Liver (tissue), 9 donors: ENCODE results near the gene UBE4A. TPM values are rescaled to one million over a fixed set of nuclear protein-coding genes. Genes with fewer than 3 reads are reported as not detected.

Source experiments
- DNase-seq: peaks from one replicate; pipeline ENCODE4 v3.0.0-alpha.2; 2017; ENCODE audit warnings: low spot score
- H3K27ac ChIP-seq, 2 donors: one replicate each; pipeline ENCODE4 v1.7.0; 2013; ENCODE audit warnings: inconsistent platforms in 2 of 2, low read length in 2 of 2, control low read depth in 1 of 2, low read depth in 1 of 2, mild to moderate bottlenecking in 1 of 2
- H3K27me3 ChIP-seq, 4 donors: one replicate each; pipeline versions ENCODE4 v1.6.1 to v1.7.0; 2013; ENCODE audit warnings: low read length in 3 of 4, inconsistent platforms in 1 of 4, mild to moderate bottlenecking in 1 of 4, moderate library complexity in 1 of 4; ENCODE audit not compliant: control insufficient read depth in 4 of 4, insufficient read depth in 4 of 4
- H3K36me3 ChIP-seq, 4 donors: one replicate each; pipeline versions ENCODE4 v1.6.1 to v1.7.0; 2013; ENCODE audit warnings: low read length in 3 of 4, mild to moderate bottlenecking in 3 of 4, low read depth in 1 of 4, moderate library complexity in 1 of 4; ENCODE audit not compliant: control insufficient read depth in 4 of 4, insufficient read depth in 3 of 4
- H3K4me1 ChIP-seq, 4 donors: one replicate each; pipeline versions ENCODE4 v1.6.1 to v1.7.0; 2013; ENCODE audit warnings: low read length in 3 of 4, mild to moderate bottlenecking in 3 of 4, moderate library complexity in 1 of 4; ENCODE audit not compliant: control insufficient read depth in 4 of 4, insufficient read depth in 4 of 4
- H3K4me3 ChIP-seq, 3 donors: one replicate each; pipeline versions ENCODE4 v1.6.1 to v1.7.0; 2013; ENCODE audit warnings: low read length in 3 of 3, control low read depth in 1 of 3, low read depth in 1 of 3, mild to moderate bottlenecking in 1 of 3
- H3K9ac ChIP-seq, 2 donors: one replicate each; pipeline ENCODE4 v1.7.0; 2013; ENCODE audit warnings: low read length in 2 of 2, mild to moderate bottlenecking in 2 of 2, moderate library complexity in 2 of 2, control low read depth in 1 of 2, low read depth in 1 of 2
- H3K9me3 ChIP-seq, 4 donors: one replicate each; pipeline versions ENCODE4 v1.6.1 to v1.7.0; 2013; ENCODE audit warnings: low read length in 3 of 4; ENCODE audit not compliant: control insufficient read depth in 4 of 4
- EGR1 ChIP-seq, 2 donors: IDR thresholded peaks; 2 replicates each; pipeline ENCODE4 v1.6.1; 2016 to 2018; ENCODE audit warnings: antibody characterized with exemption in 2 of 2, low read depth in 2 of 2
- FOXA1 ChIP-seq: IDR thresholded peaks from 2 replicates; pipeline ENCODE4 v1.6.1; 2016; ENCODE audit warnings: antibody characterized with exemption
- FOXA2 ChIP-seq: IDR thresholded peaks from 2 replicates; pipeline ENCODE4 v1.6.1; 2016; ENCODE audit warnings: antibody characterized with exemption
- GABPA ChIP-seq, 2 donors: IDR thresholded peaks in 1 of 2; conservative IDR thresholded peaks in 1 of 2; 2 replicates each; pipeline ENCODE4 v1.6.1; 2016; ENCODE audit warnings: antibody characterized with exemption in 2 of 2, mild to moderate bottlenecking in 1 of 2, moderate library complexity in 1 of 2
- HNF4A ChIP-seq, 2 donors: conservative IDR thresholded peaks; 2 replicates each; pipeline ENCODE4 v1.6.1; 2016; ENCODE audit warnings: antibody characterized with exemption in 2 of 2, mild to moderate bottlenecking in 2 of 2
- HNF4G ChIP-seq: IDR thresholded peaks from 2 replicates; pipeline ENCODE4 v1.6.1; 2016; ENCODE audit warnings: antibody characterized with exemption
- JUND ChIP-seq, 2 donors: IDR thresholded peaks; 2 replicates each; pipeline ENCODE4 v1.6.1; 2016; ENCODE audit warnings: antibody characterized with exemption in 2 of 2
- NR2F2 ChIP-seq: IDR thresholded peaks from 2 replicates; pipeline ENCODE4 v1.6.1; 2016; ENCODE audit warnings: antibody characterized with exemption
- RAD21 ChIP-seq, 2 donors: IDR thresholded peaks; 2 replicates each; pipeline ENCODE4 v1.6.1; 2016; ENCODE audit warnings: antibody characterized with exemption in 2 of 2, mild to moderate bottlenecking in 2 of 2
- RXRA ChIP-seq, 2 donors: IDR thresholded peaks; 2 replicates each; pipeline ENCODE4 v1.6.1; 2017 to 2018; ENCODE audit warnings: antibody characterized with exemption in 2 of 2, mild to moderate bottlenecking in 1 of 2
- SP1 ChIP-seq: IDR thresholded peaks from 2 replicates; pipeline ENCODE4 v1.6.1; 2018; ENCODE audit warnings: antibody characterized with exemption, mild to moderate bottlenecking
- TAF1 ChIP-seq: conservative IDR thresholded peaks from 2 replicates; pipeline ENCODE4 v1.6.1; 2016; ENCODE audit warnings: antibody characterized with exemption, mild to moderate bottlenecking
- YY1 ChIP-seq: IDR thresholded peaks from 2 replicates; pipeline ENCODE4 v1.6.1; 2016; ENCODE audit warnings: antibody characterized with exemption, mild to moderate bottlenecking
- WGBS: extraction: QIAGEN DNeasy Blood & Tissue Kit; methylation state at CpG from one replicate; pipeline ENCODE4 v1.1.7; 2013; 5-methylcytosine and 5-hydroxymethylcytosine counted together
- polyA plus RNA-seq, 2 donors: library from polyadenylated mRNA; stranded (reverse) in 1 of 2; unstranded in 1 of 2; fragments of 200-250 nt in 1 of 2; fragments of >200 nt in 1 of 2; fragmentation: Nextera tagmentation in 1 of 2; extraction: Ambion mirVana in 1 of 2; gene quantifications; one replicate each; pipeline versions ENCODE4 v1.2.1 to v1.2.3, GENCODE V29; 2013 to 2015
- total RNA-seq, 2 donors: library from RNA; depleted of rRNA; stranded (reverse); fragments of >200 nt; gene quantifications; one replicate each; pipeline ENCODE4 v1.2.3, GENCODE V29; 2014
- TF ChIP-seq, protein P1 (sequence below): IDR thresholded peaks from 2 replicates; pipeline ENCODE4 v1.6.1; 2016; ENCODE audit warnings: antibody characterized with exemption
- TF ChIP-seq, protein P2 (sequence below): IDR thresholded peaks from 2 replicates; pipeline ENCODE4 v1.6.1; 2016; ENCODE audit warnings: antibody characterized with exemption
- TF ChIP-seq, protein P3 (sequence below): IDR thresholded peaks from 2 replicates; pipeline ENCODE4 v1.6.1; 2016; ENCODE audit warnings: antibody characterized with exemption, mild to moderate bottlenecking
- TF ChIP-seq, protein P4 (sequence below): IDR thresholded peaks from 2 replicates; pipeline ENCODE4 v1.6.1; 2016; ENCODE audit warnings: antibody characterized with exemption
- TF ChIP-seq, protein P5 (sequence below): fragments of 150-350 bp; IDR thresholded peaks from 2 replicates; pipeline ENCODE4 v1.5.1; 2017; ENCODE audit warnings: improper control_type of control experiment, low read depth, low read length; ENCODE audit not compliant: missing input control
- donor health status: healthy.
- donor health status: healthy.
- donor health status: healthy.
- donor health status: healthy.
- donor health status: healthy.

The UBE4A gene
- total and polyA plus RNA-seq, 4 donors: 11.7 to 41.3 (median 19.1) TPM

DNA sequence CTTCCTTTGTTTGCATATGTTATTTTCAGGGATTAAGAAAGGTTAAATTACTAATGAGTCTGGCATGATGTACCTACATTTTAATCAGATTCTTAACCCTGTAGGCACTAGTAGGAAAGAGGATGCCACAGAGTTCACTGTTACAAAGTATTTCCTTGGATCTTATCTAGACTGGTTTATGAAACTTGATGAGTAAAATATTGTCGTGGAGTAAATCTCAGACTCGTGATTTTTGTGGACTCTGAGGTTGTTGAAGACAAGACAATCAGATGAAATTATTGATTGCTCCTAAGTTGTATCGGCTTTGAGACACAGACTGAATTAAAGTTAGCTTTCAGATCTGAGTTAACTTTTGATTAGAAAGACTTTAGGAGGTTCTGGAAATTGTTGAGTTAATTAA is 82.9 kb downstream of the UBE4A start (continued):
- TF ChIP-seq GABPA (IDR thresholded peaks at IDR 0.05 in 1 of 2, conservative IDR thresholded peaks at IDR 0.05 in 1 of 2) (no peak), HNF4G (no peak), FOXA2 (no peak), FOXA1 (no peak), NR2F2 (no peak), JUND (IDR thresholded peaks at IDR 0.05) (no peak), RAD21 (IDR thresholded peaks at IDR 0.05) (no peak)
- TF ChIP-seq, protein P1, sequence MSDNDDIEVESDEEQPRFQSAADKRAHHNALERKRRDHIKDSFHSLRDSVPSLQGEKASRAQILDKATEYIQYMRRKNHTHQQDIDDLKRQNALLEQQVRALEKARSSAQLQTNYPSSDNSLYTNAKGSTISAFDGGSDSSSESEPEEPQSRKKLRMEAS: no peak

DNA sequence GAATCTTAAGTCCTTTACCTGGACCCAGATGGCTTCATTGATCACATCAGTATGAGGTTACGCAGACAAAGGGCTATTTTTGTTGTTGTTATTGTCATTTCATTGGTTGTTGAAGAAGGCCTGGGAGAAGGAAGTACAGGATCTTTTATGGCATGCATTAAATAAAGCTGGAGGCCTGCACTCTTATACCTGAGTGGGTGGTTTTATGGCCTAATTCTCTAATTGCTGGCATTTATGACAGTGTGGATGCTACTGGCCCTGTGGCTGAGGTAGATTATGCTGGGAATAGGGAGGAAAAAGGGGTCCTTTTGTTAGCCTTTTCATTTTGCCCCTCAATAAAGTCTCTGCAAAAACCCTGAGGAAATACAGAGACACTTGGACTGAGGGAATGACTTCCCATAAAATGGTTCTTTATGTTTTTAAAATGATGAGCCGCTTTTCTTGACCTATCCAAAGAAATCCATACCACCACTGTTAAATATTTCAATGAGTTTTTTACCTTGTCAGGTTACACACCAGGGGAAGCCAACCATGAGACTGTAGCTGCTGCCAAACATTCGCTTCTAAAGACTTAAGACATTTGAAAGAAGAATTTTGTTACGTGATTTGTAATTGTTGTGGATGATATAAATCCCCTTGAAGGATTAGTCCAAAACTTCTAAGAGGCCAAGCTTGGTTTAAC is 83.6 kb downstream of the UBE4A start:
- H3K9ac ChIP-seq: no peak overlapping the region
- TF ChIP-seq, protein P2, sequence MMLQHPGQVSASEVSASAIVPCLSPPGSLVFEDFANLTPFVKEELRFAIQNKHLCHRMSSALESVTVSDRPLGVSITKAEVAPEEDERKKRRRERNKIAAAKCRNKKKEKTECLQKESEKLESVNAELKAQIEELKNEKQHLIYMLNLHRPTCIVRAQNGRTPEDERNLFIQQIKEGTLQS: no peak
- TF ChIP-seq RAD21 (IDR thresholded peaks at IDR 0.05) (no peak), HNF4G (no peak), SP1 (no peak), FOXA2 (no peak), EGR1 (IDR thresholded peaks at IDR 0.05; ENCODE audit: low read depth in 2 of 2) (no peak), HNF4A (conservative IDR thresholded peaks at IDR 0.05) (no peak), GABPA (IDR thresholded peaks at IDR 0.05 in 1 of 2, conservative IDR thresholded peaks at IDR 0.05 in 1 of 2) (no peak), TAF1 (no peak), JUND (IDR thresholded peaks at IDR 0.05) (no peak), YY1 (no peak), FOXA1 (no peak), NR2F2 (no peak), RXRA (IDR thresholded peaks at IDR 0.05) (no peak)
- TF ChIP-seq, protein P3, sequence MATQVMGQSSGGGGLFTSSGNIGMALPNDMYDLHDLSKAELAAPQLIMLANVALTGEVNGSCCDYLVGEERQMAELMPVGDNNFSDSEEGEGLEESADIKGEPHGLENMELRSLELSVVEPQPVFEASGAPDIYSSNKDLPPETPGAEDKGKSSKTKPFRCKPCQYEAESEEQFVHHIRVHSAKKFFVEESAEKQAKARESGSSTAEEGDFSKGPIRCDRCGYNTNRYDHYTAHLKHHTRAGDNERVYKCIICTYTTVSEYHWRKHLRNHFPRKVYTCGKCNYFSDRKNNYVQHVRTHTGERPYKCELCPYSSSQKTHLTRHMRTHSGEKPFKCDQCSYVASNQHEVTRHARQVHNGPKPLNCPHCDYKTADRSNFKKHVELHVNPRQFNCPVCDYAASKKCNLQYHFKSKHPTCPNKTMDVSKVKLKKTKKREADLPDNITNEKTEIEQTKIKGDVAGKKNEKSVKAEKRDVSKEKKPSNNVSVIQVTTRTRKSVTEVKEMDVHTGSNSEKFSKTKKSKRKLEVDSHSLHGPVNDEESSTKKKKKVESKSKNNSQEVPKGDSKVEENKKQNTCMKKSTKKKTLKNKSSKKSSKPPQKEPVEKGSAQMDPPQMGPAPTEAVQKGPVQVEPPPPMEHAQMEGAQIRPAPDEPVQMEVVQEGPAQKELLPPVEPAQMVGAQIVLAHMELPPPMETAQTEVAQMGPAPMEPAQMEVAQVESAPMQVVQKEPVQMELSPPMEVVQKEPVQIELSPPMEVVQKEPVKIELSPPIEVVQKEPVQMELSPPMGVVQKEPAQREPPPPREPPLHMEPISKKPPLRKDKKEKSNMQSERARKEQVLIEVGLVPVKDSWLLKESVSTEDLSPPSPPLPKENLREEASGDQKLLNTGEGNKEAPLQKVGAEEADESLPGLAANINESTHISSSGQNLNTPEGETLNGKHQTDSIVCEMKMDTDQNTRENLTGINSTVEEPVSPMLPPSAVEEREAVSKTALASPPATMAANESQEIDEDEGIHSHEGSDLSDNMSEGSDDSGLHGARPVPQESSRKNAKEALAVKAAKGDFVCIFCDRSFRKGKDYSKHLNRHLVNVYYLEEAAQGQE: no peak
- TF ChIP-seq, protein P4, sequence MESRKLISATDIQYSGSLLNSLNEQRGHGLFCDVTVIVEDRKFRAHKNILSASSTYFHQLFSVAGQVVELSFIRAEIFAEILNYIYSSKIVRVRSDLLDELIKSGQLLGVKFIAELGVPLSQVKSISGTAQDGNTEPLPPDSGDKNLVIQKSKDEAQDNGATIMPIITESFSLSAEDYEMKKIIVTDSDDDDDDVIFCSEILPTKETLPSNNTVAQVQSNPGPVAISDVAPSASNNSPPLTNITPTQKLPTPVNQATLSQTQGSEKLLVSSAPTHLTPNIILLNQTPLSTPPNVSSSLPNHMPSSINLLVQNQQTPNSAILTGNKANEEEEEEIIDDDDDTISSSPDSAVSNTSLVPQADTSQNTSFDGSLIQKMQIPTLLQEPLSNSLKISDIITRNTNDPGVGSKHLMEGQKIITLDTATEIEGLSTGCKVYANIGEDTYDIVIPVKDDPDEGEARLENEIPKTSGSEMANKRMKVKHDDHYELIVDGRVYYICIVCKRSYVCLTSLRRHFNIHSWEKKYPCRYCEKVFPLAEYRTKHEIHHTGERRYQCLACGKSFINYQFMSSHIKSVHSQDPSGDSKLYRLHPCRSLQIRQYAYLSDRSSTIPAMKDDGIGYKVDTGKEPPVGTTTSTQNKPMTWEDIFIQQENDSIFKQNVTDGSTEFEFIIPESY: no peak
- TF ChIP-seq, protein P1: no peak
- TF ChIP-seq, protein P5, sequence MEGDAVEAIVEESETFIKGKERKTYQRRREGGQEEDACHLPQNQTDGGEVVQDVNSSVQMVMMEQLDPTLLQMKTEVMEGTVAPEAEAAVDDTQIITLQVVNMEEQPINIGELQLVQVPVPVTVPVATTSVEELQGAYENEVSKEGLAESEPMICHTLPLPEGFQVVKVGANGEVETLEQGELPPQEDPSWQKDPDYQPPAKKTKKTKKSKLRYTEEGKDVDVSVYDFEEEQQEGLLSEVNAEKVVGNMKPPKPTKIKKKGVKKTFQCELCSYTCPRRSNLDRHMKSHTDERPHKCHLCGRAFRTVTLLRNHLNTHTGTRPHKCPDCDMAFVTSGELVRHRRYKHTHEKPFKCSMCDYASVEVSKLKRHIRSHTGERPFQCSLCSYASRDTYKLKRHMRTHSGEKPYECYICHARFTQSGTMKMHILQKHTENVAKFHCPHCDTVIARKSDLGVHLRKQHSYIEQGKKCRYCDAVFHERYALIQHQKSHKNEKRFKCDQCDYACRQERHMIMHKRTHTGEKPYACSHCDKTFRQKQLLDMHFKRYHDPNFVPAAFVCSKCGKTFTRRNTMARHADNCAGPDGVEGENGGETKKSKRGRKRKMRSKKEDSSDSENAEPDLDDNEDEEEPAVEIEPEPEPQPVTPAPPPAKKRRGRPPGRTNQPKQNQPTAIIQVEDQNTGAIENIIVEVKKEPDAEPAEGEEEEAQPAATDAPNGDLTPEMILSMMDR: no peak
- H3K9me3 ChIP-seq: no peaks in the 10 kb centered on the region
- H3K27me3 ChIP-seq: no peaks in the 10 kb centered on the region
- 91% methylated on average over 4 of the region's 4 CpGs for WGBS
- H3K4me3 ChIP-seq: no peak overlapping the region
- DNase-seq: no peak
- H3K27ac ChIP-seq: no peak overlapping the region
- peaks cover 5 to 22% (median 20%) of the 10 kb centered on the region in 4 donors for H3K4me1 ChIP-seq
- no peaks in the 10 kb centered on the region for H3K36me3 ChIP-seq
